ENCODE data around the gene IP6K1. TPM values are rescaled to one million over a fixed set of nuclear protein-coding genes. Genes with fewer than 3 reads are reported as not detected.

IP6K1 gene
- total RNA-seq, 2 experiments from 2014 or later = 27.4 to 30.9 TPM

DNA sequence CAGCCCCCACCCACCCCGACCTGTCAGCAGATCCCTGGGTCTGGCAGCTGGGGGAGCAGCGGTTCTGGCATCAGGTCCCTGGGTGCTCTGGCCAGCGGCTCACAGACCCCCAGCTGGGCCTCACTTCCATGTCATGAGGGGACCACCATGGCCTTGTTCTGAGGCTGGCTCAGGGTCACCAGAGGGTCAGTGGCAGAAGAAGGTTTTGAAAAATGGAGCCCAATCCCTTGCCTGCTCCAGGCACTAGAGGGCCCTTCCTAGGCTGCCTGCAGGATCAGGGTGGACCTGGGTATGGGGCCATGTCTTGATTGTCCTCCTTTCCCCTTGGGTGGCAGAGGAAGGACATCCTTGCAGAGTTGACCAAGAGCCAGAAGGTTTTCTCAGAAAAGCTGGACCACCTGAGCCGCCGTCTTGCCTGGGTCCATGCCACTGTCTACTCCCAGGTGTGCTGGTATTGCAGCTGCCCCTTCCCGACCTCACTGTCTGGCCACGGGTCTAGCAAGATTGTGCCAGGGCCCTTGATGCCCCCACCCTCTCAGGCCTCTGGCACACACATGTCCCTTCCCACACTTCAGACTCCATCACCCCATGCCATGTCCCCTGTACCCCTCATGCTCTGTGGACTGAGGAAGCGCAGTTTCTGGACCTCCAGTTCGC lies 79.8 kb downstream of the IP6K1 start:
- H2AFZ ChIP-seq (ENCODE audit: low read length) = no peak overlapping the region
- no TSS peak for BruUV-seq (replicated peaks)
- POLR2A ChIA-PET = no interaction called here
- intact Hi-C loops (cut with micrococcal nuclease; ENCODE audit: unreplicated experiment) = no loop called here
- 0 out of 2 replicates have a peak, but pooled peaks cover 10% of the 10 kb centered on the region for H3K36me3 ChIP-seq (ENCODE audit: insufficient read depth, low read length)
- TF ChIP-seq, protein P1, sequence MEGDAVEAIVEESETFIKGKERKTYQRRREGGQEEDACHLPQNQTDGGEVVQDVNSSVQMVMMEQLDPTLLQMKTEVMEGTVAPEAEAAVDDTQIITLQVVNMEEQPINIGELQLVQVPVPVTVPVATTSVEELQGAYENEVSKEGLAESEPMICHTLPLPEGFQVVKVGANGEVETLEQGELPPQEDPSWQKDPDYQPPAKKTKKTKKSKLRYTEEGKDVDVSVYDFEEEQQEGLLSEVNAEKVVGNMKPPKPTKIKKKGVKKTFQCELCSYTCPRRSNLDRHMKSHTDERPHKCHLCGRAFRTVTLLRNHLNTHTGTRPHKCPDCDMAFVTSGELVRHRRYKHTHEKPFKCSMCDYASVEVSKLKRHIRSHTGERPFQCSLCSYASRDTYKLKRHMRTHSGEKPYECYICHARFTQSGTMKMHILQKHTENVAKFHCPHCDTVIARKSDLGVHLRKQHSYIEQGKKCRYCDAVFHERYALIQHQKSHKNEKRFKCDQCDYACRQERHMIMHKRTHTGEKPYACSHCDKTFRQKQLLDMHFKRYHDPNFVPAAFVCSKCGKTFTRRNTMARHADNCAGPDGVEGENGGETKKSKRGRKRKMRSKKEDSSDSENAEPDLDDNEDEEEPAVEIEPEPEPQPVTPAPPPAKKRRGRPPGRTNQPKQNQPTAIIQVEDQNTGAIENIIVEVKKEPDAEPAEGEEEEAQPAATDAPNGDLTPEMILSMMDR (conservative IDR thresholded peaks at IDR 0.05; ENCODE audit: low read length) = no peak
- no peak for TF ChIP-seq EZH2phosphoT487 (IDR thresholded peaks at IDR 0.05; ENCODE audit: borderline replicate concordance, low read depth, low read length)
- no peak overlapping the region for H3K27ac ChIP-seq (ENCODE audit: low read depth, low read length, poor library complexity, severe bottlenecking)
- H3K4me2 ChIP-seq (ENCODE audit: low read length) = no peak overlapping the region
- CTCF ChIA-PET (ENCODE audit: unreplicated experiment) = interaction anchor here (0.5 kb wide), 1 partner anchor 202 kb away, joined by 4 read pairs; no protein-coding TSS in a partner anchor
- no peaks in the 10 kb centered on the region for H3K79me2 ChIP-seq (ENCODE audit: insufficient read depth, low read depth, low read length)
- no peaks in the 10 kb centered on the region for H3K9me2 ChIP-seq (ENCODE audit: insufficient read depth, low read length)
- DNase-seq (ENCODE audit: low spot score) = no peak
- no peaks in the 10 kb centered on the region for H3K4me1 ChIP-seq (ENCODE audit: insufficient read depth, low read length, poor library complexity, severe bottlenecking)
- H3K4me3 ChIP-seq (ENCODE audit: low read depth, low read length, poor library complexity, severe bottlenecking) = no peak overlapping the region
- no peaks in the 10 kb centered on the region for H4K20me1 ChIP-seq (ENCODE audit: insufficient read depth, low read length)
- H3K9me3 ChIP-seq (ENCODE audit: low read length) = no peaks in the 10 kb centered on the region

DNA sequence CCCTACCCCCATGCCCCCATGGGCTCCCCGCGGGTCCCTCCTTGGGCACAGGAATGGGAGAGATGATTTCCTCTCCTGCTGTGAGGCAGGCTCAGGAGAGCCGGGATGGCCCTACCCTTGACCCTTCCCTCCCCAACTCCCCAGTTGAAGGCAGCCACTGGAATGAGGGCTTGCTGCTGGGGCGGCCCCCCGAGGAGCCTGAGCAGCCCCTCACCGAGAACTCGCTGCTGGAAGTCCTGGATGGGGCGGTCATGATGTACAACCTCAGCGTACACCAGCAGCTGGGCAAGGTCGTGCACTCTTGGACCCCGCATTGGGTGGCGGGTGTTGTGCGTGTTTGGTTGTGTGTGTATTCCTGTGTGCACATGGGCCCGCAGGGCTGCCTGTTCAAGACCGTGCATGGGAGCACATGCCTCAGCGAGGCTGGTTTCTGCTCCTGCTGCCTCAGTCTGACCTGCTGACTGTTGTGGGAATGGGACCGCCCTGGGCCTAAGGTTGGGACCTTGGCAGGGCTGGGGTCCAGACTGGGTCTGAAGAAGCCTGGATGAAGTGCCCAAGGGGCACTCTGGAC lies 80.9 kb downstream of the IP6K1 start:
- H3K9me3 ChIP-seq (ENCODE audit: low read length) = no peaks in the 10 kb centered on the region
- H3K36me3 ChIP-seq (ENCODE audit: insufficient read depth, low read length) = peaks cover 11% of the 10 kb centered on the region; the same call in 1 of the 2 replicates
- H3K4me1 ChIP-seq (ENCODE audit: insufficient read depth, low read length, poor library complexity, severe bottlenecking) = no peaks in the 10 kb centered on the region
- POLR2A ChIA-PET = no interaction called here
- no peak overlapping the region for H3K4me3 ChIP-seq (ENCODE audit: low read depth, low read length, poor library complexity, severe bottlenecking)
- no peak overlapping the region for H2AFZ ChIP-seq (ENCODE audit: low read length)
- intact Hi-C loops (cut with micrococcal nuclease; ENCODE audit: unreplicated experiment) = no loop called here
- no peak for DNase-seq (ENCODE audit: low spot score)
- H4K20me1 ChIP-seq (ENCODE audit: insufficient read depth, low read length) = no peaks in the 10 kb centered on the region
- BruUV-seq (replicated peaks) = no TSS peak
- no peaks in the 10 kb centered on the region for H3K79me2 ChIP-seq (ENCODE audit: insufficient read depth, low read depth, low read length)
- H3K4me2 ChIP-seq (ENCODE audit: low read length) = no peak overlapping the region
- H3K9me2 ChIP-seq (ENCODE audit: insufficient read depth, low read length) = no peaks in the 10 kb centered on the region
- TF ChIP-seq, protein P1 (conservative IDR thresholded peaks at IDR 0.05; ENCODE audit: low read length) = no peak
- TF ChIP-seq EZH2phosphoT487 (IDR thresholded peaks at IDR 0.05; ENCODE audit: borderline replicate concordance, low read depth, low read length) = no peak
- CTCF ChIA-PET (ENCODE audit: unreplicated experiment) = no interaction called here
- H3K27ac ChIP-seq (ENCODE audit: low read depth, low read length, poor library complexity, severe bottlenecking) = no peak overlapping the region

DNA sequence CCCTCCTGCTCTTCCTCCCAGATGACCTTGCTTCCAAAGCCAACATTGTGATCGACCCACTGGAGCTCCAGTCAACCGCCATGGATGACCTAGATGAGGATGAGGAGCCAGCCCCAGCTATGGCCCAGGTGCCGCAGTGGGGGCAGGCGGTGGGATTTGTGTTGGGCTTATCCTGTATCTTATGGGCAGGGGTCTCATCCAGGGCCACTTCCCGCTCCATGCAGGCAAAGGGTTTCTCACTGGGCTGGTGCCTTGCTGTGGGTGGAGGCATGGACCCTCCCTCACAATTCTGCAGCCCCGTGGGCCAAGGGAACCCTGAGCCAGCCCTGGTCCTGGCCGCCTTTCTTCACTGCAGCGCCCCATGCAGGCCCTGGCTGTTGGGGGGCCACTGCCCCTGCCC lies 81.7 kb downstream of the IP6K1 start:
- no peaks in the 10 kb centered on the region for H3K79me2 ChIP-seq (ENCODE audit: insufficient read depth, low read depth, low read length)
- H3K27ac ChIP-seq (ENCODE audit: low read depth, low read length, poor library complexity, severe bottlenecking) = no peak overlapping the region
- no peak for DNase-seq (ENCODE audit: low spot score)
- no peak for TF ChIP-seq EZH2phosphoT487 (IDR thresholded peaks at IDR 0.05; ENCODE audit: borderline replicate concordance, low read depth, low read length)
- TF ChIP-seq, protein P1 (conservative IDR thresholded peaks at IDR 0.05; ENCODE audit: low read length) = no peak
- intact Hi-C loops (cut with micrococcal nuclease; ENCODE audit: unreplicated experiment) = loop anchor here (5.0 kb wide), 1 partner anchor 203 kb away; no protein-coding TSS in a partner anchor
- H3K4me2 ChIP-seq (ENCODE audit: low read length) = no peak overlapping the region
- H3K9me2 ChIP-seq (ENCODE audit: insufficient read depth, low read length) = no peaks in the 10 kb centered on the region
- H2AFZ ChIP-seq (ENCODE audit: low read length) = no peak overlapping the region
- no peaks in the 10 kb centered on the region for H4K20me1 ChIP-seq (ENCODE audit: insufficient read depth, low read length)
- no peaks in the 10 kb centered on the region for H3K4me1 ChIP-seq (ENCODE audit: insufficient read depth, low read length, poor library complexity, severe bottlenecking)
- H3K36me3 ChIP-seq (ENCODE audit: insufficient read depth, low read length) = peaks cover 11% of the 10 kb centered on the region; the same call in 1 of the 2 replicates
- H3K4me3 ChIP-seq (ENCODE audit: low read depth, low read length, poor library complexity, severe bottlenecking) = no peak overlapping the region
- BruUV-seq (replicated peaks) = no TSS peak
- no peaks in the 10 kb centered on the region for H3K9me3 ChIP-seq (ENCODE audit: low read length)
- ChIA-PET POLR2A (no interaction called here), CTCF (ENCODE audit: unreplicated experiment) (no interaction called here)
